IPS DF 4.7 (cell line): Measurements from ENCODE around the gene TAB2.
"Not testable (repeated sequence)": the region's sequence is repeated elsewhere in the genome, so short reads cannot be mapped to it uniquely, and the experiment has no call there.

Experiments used
- DNase-seq: peaks from one replicate; pipeline ENCODE4 v3.0.0-alpha.2; 2013; ENCODE audit warnings: low spot score; ENCODE audit errors: extremely low read depth

Gene TAB2

DNA sequence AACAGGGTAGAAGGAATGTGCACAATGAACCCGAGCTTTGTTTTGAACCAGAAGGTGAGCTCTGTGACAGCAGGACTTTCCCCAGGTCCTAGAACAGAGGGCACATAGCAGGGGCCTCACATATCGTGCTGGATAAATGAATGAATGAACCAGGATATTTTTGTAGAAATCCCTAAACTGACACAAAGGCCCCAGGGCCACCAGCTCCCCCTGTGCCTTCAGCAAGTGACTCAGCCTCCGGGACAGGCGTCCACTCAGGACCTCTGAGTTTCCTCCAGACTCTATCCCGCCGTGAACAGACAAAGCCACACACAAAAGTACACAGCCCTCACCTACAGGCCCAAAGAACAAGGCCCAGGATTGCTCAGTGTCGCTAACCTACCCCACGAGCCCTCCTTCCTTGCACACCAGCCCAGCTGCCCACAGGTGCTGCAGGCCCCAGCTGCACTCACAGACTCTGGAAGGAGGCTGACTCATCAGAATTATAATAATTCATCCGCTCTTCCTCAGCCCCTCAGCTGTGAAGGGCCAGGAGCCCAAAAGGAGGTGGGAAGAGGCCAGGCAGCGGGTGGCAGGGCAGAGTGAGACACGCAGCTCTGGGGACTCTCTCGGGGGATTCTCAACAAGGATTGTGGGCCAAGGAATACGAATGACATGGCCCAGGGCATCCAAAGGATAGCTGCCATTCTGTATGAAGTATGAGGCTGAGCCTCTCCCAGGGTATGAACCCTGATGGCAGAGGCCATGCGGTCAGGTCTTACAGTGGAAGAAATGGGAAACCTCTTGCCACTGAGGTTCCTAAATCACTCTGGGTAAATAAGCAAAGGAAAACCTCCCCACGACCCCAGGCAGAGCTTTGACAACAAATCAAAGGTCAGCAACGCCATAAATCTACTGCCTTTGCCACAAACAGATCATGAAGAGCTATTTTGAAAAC is 123.5 kb downstream of the TAB2 start:
- DNase-seq, result no peak

DNA sequence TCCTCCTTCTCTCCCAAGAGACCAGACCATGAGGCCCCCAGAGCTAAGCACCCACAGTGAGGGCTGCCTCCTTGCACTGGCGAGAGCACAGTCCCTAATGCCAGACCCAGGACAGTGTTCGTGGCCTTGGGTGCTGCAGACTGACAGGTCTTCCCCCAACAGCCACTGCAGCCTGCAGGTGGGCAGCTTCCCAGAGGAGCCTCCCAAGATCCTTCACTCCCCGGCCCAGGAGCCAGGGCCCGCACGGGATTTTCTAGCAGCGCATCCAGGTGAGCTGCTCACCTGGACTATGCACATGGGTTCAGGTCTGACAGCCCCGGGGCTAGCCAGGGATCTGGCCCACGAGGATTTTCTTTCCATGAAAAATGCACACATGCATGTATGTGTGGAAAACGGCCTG is 124.2 kb downstream of the TAB2 start:
- DNase-seq, result no peak

DNA sequence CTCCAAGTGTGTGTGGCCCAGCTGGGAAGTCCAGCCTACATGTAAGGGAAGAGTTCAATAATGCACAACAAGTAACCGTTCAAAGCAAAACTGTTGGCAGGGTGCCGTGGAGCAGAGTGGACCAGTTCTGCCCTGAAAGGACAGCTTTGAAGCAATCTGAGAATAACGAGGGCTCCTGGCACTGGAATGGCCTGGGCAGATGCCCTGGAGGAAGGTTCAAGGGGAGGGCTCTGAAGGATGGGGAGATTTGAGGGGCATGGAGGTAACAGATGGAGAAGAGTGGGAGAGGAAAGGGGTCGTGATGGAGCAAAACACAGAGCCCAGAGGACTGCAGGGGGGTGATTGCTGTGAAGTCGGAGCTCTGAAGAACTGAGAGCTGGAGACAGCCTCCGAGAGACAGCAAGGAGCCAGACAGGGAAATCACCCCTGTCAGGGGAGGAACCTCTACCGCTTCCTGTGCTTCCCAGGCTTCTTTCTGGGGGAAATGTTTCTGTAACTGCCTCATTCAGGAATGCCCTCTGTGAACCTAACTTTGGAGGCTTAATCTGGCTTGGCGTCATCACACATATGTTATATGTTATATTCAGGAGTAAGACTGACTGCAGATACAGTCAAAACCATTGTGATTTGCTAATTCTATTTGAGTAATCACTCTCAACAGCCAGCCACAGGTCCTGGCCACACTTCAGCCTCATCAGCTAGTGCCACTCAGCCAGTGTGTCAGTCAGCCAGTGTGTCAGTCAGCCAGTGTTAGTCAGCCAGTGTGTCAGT is 126.1 kb downstream of the TAB2 start:
- no peak for DNase-seq

GRCh38 chr6:149444360-149445094 is 127.0 kb downstream of the TAB2 start:
- not testable (repeated sequence) for DNase-seq

DNA sequence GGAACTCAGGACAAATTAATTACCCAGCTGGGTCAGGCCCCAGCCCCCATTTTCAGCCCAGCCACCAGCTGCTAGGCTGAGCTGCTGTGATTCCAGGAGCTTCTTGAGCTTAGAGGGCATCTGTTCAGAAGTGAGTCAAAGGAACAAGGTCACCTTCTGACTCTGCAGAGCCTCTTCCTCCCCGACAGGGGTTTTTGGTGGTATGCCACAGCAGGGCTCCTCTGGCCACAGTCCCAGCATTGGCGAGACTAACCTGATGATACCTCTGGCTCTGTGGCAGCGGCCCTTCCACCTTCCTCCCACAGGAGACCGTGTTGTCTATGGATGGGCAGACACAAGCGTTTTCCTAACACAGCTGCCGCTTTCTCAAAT is 127.6 kb downstream of the TAB2 start:
- DNase-seq, result no peak

DNA sequence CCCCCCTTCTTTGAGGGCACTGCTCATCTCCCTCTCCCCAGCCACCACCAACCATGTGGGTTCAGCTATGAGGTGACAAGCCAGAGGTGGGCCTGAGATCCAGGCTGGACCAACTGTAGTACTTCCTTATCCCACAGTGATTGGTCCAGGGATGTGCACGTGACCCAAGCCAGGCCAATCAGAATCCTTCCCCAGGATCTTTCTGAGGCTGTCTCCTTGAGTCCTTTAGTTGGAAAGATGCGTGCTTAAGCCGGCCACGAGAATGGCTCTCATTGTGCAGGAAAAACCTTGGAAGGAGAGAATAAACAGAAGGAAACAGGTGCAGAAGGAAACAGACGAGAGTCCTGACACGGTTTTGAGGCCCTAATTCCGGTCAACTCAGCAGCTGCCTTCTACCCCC is 128.1 kb downstream of the TAB2 start:
- no peak for DNase-seq

DNA sequence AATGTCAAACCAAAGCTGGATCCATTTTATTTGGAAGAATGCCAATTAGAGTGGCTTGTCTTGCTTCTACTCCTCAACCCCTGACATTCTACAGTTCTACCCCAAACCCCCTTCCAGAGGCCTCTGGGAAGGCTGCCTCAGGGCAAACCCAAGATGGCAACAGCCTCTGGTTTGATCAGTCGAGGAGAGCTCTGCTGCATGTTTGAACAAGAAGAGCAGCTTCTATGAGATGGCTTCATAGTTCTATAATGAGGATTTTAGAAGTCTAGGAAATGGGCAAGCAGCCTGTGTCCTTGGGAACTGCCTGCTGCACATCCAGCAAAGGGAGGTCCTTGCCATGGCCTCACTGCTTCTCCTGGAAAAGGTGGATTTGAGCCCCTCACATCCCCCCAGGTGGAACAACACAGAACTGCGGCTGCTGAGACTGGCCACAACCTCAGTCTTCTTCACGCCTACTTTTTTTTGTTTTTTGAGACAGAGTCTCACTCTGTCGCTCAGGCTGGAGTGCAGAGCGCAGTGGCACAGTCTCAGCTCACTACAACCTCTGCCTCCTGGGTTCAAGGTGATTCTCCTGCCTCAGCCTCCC is 129.4 kb downstream of the TAB2 start:
- no peak for DNase-seq

- no peak for DNase-seq
Observed at GRCh38 chr6:149448821-149449453, 131.4 kb downstream of the TAB2 start.

DNA sequence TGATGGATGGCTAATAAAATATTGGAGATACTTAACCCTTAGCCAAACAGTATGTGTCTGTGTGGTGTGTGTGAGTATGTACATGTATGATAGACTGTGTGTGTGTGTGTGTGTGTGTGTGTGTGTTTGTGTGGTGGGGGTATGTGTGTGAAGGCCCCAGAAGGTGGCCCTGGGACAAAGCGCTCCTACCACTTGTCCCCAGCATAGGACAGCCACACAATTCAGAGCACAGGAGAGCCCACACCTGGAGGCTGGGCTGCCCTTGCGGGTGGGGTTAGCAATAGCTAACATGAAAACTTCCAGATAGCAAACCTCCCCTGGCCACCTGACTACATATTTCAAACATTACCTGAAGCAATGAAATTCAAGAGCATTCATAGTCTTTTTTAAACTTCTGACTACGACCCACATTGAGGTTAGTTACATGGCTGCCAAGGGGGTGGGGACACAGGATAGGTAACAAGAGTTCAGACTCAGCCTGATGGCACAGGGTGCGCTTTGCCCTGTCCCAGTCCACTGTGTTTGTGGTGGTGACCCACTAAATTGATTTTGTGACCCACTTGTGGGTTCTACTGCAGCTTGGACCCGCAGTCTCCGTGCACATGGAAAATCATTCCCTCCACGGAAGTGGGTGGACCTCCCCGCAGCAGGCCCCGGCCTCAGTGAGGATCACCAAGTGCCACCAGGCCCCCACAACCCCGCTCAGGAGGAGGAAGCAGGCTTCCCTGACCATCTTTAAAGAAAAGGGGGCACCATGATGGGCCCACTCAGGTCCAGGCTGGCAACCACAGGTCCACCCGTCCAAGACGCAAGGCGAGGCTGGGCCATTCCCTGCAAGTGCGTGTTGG is 132.5 kb downstream of the TAB2 start:
- DNase-seq, result no peak

GRCh38 chr6:149450679-149451375 is 133.3 kb downstream of the TAB2 start:
- no peak for DNase-seq

DNA sequence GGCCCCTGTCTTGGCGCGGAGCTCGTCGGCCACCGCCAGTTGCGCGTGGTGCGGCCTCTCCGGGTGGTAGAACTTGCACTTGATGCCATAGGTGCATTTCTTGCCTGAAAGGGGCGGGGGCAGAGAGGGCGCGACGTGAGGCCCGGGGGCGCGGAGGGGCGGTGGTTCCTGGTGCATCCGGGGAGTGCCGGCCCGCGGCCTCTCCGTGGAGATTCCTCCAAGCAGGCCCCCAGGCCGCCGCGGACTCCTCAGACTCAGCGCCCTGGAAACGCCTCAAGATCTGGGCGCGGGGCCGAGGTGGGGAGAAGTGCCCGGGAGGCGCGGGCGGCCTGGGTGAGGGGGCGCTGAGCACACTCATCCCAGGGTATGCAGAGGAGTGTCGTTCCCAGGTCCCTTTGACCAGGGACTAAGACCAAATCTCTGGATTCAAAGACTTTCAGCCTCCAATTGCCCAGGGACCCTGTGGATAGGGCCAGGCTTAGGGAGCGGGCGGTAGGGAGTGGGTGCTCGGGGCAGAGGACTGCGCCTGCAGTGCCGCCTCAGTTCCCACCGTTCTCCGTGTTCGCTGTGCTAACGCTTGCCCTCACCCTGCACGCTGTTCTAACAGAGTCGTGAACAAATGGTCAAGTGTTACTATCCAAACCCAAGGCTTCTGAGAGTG is 134.0 kb downstream of the TAB2 start:
- DNase-seq, result no peak

- DNase-seq, result no peak
Observed at GRCh38 chr6:149452037-149452939, 134.8 kb downstream of the TAB2 start.

GRCh38 chr6:149453597-149454345 is 136.3 kb downstream of the TAB2 start:
- no peak for DNase-seq

GRCh38 chr6:149454346-149454848 is 136.9 kb downstream of the TAB2 start:
- DNase-seq, result no peak

DNA sequence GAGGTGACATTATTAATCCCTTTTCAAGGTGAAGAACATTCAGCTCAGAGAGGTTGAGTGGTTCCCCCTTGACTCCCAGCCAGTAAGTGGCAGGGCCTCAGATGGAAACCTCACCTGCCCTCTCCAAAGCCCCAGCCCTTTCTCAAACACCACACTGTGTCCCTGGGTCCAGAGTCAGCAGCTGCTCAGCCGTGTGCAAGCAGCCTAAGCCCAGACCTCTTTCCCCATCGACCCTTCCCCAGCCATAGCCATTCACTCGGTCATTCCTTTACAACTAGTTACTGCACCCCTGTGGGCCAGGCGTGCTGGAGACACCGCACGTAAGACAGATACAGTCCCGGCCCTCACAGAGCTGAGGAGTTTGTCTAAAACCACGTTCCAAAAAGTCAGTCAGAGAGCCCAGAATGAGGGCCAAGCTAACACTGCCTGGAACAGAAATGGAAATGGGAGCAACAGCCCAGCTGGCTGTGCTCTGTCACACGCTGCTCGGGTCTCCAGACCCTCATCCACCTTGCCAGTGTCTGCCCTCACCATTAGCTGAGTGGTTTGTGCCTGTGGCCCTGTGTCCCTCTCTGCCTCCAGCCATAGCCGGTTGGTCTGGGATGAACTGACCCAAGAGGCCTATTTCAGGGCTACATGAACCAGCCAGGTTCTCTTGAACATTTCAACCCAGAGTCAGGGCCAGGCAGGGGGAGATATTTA is 137.7 kb downstream of the TAB2 start:
- no peak for DNase-seq

- no peak for DNase-seq
Observed at GRCh38 chr6:149456311-149457021, 139.0 kb downstream of the TAB2 start.
